Transverse colon (tissue), 4 donors: ENCODE measurements around the gene CYP2A7. TPM values are rescaled to one million over a fixed set of nuclear protein-coding genes. Genes with fewer than 3 reads are reported as not detected.
"Not testable (repeated sequence)": the region's sequence is repeated elsewhere in the genome, so short reads cannot be mapped to it uniquely, and the experiment has no call there.

Experiments
- DNase-seq: peaks from one replicate; pipeline ENCODE4 v3.0.0-alpha.2; 2019
- H3K27ac ChIP-seq, 4 donors: fragments of 200-600 bp; sonication (generic); 2 replicates each; pipeline ENCODE4 v1.5.1; 2016 to 2018; ENCODE audit warnings: inconsistent platforms in 4 of 4
- H3K27me3 ChIP-seq: fragments of 200-600 bp; sonication (generic); 2 replicates; pipeline ENCODE4 v1.5.1; 2017; ENCODE audit warnings: inconsistent platforms
- H3K36me3 ChIP-seq, 4 donors: fragments of 200-600 bp; sonication (generic); 2 replicates each; pipeline ENCODE4 v1.5.1; 2017 to 2019; ENCODE audit warnings: inconsistent platforms in 4 of 4
- H3K4me1 ChIP-seq, 4 donors: fragments of 200-600 bp; sonication (generic); 2 replicates each; pipeline ENCODE4 v1.5.1; 2017 to 2020; ENCODE audit warnings: inconsistent platforms in 4 of 4
- H3K4me3 ChIP-seq, 4 donors: fragments of 200-600 bp; sonication (generic); 1 replicate in 1 of 4; 2 replicates in 3 of 4; pipeline versions ENCODE4 v1.5.1 to v1.6.1; 2017 to 2019; ENCODE audit warnings: inconsistent platforms in 4 of 4
- H3K9me3 ChIP-seq, 2 donors: fragments of 200-600 bp; sonication (generic); 2 replicates each; pipeline ENCODE4 v1.5.1; 2017 to 2019; ENCODE audit warnings: inconsistent platforms in 2 of 2
- EP300 ChIP-seq: sonication (generic); formaldehyde crosslinking; IDR thresholded peaks from one replicate; pipeline ENCODE4 v1.6.1; 2017; ENCODE audit warnings: antibody characterized with exemption, low read depth
- POLR2A ChIP-seq: fragments of 450-650 bp; IDR thresholded peaks from one replicate; pipeline ENCODE4 v1.6.1; 2016; ENCODE audit warnings: antibody characterized with exemption, mild to moderate bottlenecking, moderate library complexity
- POLR2AphosphoS5 ChIP-seq, 3 donors: sonication (generic); formaldehyde crosslinking; IDR thresholded peaks; one replicate each; pipeline ENCODE4 v1.6.1; 2016; ENCODE audit warnings: antibody characterized with exemption in 3 of 3
- WGBS, 2 donors: methylation state at CpG; one replicate each; pipeline ENCODE4 v1.1.5; 2018; ENCODE audit warnings: low coverage in 1 of 2; 5-methylcytosine and 5-hydroxymethylcytosine counted together
- in situ Hi-C, 4 donors: fragments of 200-750 bp; cut with MboI; loops; one replicate each; pipeline versions ENCODE4 v1.15.0 to v1.15.1; 2017; ENCODE audit warnings: low sequenced_read_pairs in 3 of 4, low pct_ligation_motif_present in 1 of 4, low pct_unique_long_range_greater_than_20kb in 1 of 4
- intact Hi-C: fragments of 100-400 bp; cut with DNase I; formaldehyde crosslinking; loops from one replicate; pipeline ENCODE4 v1.15.1; 2023; ENCODE audit warnings: low total_unique reads
- total RNA-seq, 4 donors: library from RNA; depleted of rRNA; stranded (reverse); fragments of >200 nt; gene quantifications; one replicate each; pipeline ENCODE4 v1.1.0, GENCODE V29; 2016
- TF ChIP-seq, protein P1 (sequence below), 5 experiments: fragments of 200-600 bp in 3 of 5; fragments of 450-650 bp in 2 of 5; sonication (generic) in 3 of 5; IDR thresholded peaks; 1 replicate in 2 of 5; 2 replicates in 3 of 5; pipeline ENCODE4 v1.5.1; 2016 to 2017; ENCODE audit warnings: antibody characterized with exemption in 5 of 5, inconsistent platforms in 3 of 5, mild to moderate bottlenecking in 2 of 5, moderate library complexity in 1 of 5

The CYP2A7 gene
- total RNA-seq, 4 donors from 2014 or later, result not detected

DNA sequence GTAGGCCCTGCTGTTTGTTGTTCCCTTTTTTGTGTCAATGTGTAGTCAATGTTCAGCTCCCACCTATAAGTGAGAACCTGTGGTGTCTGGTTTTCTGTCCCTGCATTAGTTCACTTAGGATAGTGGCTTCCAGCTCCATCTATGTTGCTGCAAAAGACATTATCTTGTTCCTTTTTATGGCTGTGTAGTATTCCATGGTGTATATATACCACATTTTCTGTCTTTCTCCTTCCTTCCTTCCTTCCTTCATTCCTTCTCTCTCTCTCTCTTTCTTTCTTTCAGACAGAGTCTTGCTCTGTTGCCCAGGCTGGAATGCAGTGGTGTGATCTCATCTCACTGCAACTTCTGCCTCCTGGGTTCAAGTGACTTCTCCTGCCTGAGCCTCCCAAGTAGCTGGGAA is 52.8 kb downstream of the CYP2A7 start:
- Histone ChIP-seq H3K4me3 (no peak overlapping the region), H3K27ac (no peak overlapping the region), H3K4me1 (peaks cover 0 to 28% (median 12%) of the 10 kb centered on the region in 4 donors), H3K9me3 (no peaks in the 10 kb centered on the region), H3K36me3 (no peaks in the 10 kb centered on the region), H3K27me3 (no peaks in the 10 kb centered on the region)
- intact Hi-C loops, result no loop called here
- TF ChIP-seq POLR2A (no peak), EP300 (no peak), POLR2AphosphoS5 (IDR thresholded peaks at IDR 0.05) (no peak)
- TF ChIP-seq, protein P1, sequence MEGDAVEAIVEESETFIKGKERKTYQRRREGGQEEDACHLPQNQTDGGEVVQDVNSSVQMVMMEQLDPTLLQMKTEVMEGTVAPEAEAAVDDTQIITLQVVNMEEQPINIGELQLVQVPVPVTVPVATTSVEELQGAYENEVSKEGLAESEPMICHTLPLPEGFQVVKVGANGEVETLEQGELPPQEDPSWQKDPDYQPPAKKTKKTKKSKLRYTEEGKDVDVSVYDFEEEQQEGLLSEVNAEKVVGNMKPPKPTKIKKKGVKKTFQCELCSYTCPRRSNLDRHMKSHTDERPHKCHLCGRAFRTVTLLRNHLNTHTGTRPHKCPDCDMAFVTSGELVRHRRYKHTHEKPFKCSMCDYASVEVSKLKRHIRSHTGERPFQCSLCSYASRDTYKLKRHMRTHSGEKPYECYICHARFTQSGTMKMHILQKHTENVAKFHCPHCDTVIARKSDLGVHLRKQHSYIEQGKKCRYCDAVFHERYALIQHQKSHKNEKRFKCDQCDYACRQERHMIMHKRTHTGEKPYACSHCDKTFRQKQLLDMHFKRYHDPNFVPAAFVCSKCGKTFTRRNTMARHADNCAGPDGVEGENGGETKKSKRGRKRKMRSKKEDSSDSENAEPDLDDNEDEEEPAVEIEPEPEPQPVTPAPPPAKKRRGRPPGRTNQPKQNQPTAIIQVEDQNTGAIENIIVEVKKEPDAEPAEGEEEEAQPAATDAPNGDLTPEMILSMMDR (IDR thresholded peaks at IDR 0.05), result no peak
- no peak for DNase-seq
- in situ Hi-C loops, result loop anchor here in 1 of 4 donors (10.0 kb wide), 1 partner anchor 164 kb away; no protein-coding TSS in a partner anchor

- no peaks in the 10 kb centered on the region for H3K27me3 ChIP-seq
- no peaks in the 10 kb centered on the region for H3K36me3 ChIP-seq
- no peak for TF ChIP-seq EP300
- no peak for TF ChIP-seq POLR2A
- TF ChIP-seq, protein P1 (IDR thresholded peaks at IDR 0.05), result no peak
- no peak for TF ChIP-seq POLR2AphosphoS5 (IDR thresholded peaks at IDR 0.05)
- H3K4me3 ChIP-seq, result no peak overlapping the region
- DNase-seq, result no peak
- 91 to 96% methylated on average over 12 to 22 of the region's 22 CpGs for WGBS, 2 donors
- H3K27ac ChIP-seq, result no peak overlapping the region
- in situ Hi-C loops (loop anchor here in 1 of 4 donors (10.0 kb wide), 1 partner anchor 163 kb away; no protein-coding TSS in a partner anchor), intact Hi-C loops (no loop called here)
- H3K4me1 ChIP-seq, result peaks cover 0 to 30% (median 13%) of the 10 kb centered on the region in 4 donors
- H3K9me3 ChIP-seq, result no peaks in the 10 kb centered on the region
Measured at GRCh38 chr19:40827386-40828247, 54.4 kb downstream of the CYP2A7 start.

DNA sequence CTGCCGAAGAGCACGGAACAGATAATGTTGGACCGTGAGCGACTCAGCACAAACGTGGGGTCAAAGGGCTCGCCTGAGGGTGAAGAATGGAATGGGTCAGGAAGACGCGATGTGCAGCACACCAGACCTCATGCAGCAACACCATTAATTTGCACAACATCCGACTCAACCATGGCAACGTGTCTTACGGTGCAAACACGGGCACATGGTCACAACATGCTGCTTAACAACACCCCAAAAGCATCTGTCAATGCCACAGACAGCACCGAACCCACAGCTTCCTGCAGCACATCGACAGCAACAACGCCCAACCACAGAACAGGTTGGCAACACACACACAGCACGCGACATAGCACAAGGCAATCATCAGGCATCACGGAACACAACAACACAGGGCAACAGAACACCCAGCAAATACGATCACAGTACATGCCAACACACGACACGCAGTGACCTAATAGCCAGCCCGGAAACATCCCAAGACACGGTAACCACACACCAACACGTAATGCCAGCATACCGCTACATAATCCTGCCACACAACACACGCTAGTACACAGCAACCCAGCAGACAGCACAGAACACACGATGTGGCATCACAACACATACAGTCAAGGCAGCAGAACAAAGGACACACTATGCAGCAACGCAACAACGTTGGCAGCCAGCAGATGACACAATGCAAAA is 55.2 kb downstream of the CYP2A7 start:
- peaks cover 0 to 28% (median 12%) of the 10 kb centered on the region in 4 donors for H3K4me1 ChIP-seq
- H3K4me3 ChIP-seq, H3K27me3 ChIP-seq, DNase-seq, H3K36me3 ChIP-seq, H3K9me3 ChIP-seq, H3K27ac ChIP-seq, intact Hi-C loops: not testable (repeated sequence)
- in situ Hi-C loops, result loop anchor here in 1 of 4 donors (10.0 kb wide), 1 partner anchor 162 kb away; no protein-coding TSS in a partner anchor
- WGBS, 2 donors, result 64 to 92% methylated on average over 3 to 29 of the region's 29 CpGs

- 86 to 100% methylated on average over 1 to 10 of the region's 14 CpGs for WGBS, 2 donors
- in situ Hi-C loops, result loop anchor here in 1 of 4 donors (10.0 kb wide), 1 partner anchor 162 kb away; no protein-coding TSS in a partner anchor
- intact Hi-C loops, result not testable (repeated sequence)
Measured at GRCh38 chr19:40826312-40826698, 55.7 kb downstream of the CYP2A7 start.

DNA sequence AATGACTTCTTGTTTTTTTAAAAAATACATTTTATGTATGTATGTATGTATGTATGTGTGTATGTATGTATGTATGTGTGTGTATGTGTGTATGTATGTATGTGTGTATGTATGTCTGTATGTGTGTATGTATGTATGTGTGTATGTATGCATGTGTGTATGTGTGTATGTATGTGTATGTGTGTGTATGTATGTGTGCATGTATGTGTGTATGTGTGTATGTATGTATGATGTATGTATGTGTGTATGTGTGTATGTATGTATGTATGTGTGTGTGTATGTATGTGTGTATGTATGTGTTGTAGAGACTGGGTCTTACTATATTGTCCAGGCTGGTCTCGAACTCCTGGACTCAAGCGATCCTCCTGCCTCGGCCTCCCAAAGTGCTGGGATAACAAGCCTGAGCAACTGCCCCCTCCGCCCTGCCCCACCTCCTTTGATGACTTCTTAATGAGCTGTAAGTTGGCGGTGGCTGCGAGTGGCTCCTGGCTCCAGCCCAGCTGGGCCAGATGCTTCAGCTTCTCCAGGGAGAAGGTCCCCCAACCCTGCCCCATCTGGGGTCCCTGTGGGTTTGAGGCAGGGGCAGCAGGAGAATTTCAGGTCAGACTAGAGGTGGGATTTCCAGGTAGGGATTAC is 56.5 kb downstream of the CYP2A7 start:
- WGBS, 2 donors, result 85% methylated on average over 5 of the region's 6 CpGs; no CpG with 5 or more reads in 1 of the 2 donors
- in situ Hi-C loops, result loop anchor here in 1 of 4 donors (10.0 kb wide), 1 partner anchor 161 kb away; no protein-coding TSS in a partner anchor
- H3K4me3 ChIP-seq, intact Hi-C loops, DNase-seq, H3K9me3 ChIP-seq, H3K27me3 ChIP-seq, H3K36me3 ChIP-seq, H3K27ac ChIP-seq: not testable (repeated sequence)
- peaks cover 0 to 19% (median 8%) of the 10 kb centered on the region in 4 donors for H3K4me1 ChIP-seq

More at GRCh38 chr19:40826312-40826698, 55.7 kb downstream of the CYP2A7 start:
- H3K4me3 ChIP-seq, DNase-seq, H3K9me3 ChIP-seq, H3K27ac ChIP-seq, H3K27me3 ChIP-seq, H3K36me3 ChIP-seq: not testable (repeated sequence)
- peaks cover 0 to 22% (median 8%) of the 10 kb centered on the region in 4 donors for H3K4me1 ChIP-seq

Other genes starting within 250 kb of the CYP2A7 start
- gene NUMBL, start 191.6 kb downstream of the CYP2A7 start, total RNA-seq, result 10 to 100 TPM in 3 of 4 donors, 1 to 10 TPM in 1; 9.0 to 44.9 (median 20.4) TPM
- gene COQ8B, start 165.3 kb downstream of the CYP2A7 start, total RNA-seq, result 10 to 100 TPM; 15.3 to 41.2 (median 36.5) TPM
- 10 to 100 TPM; 14.7 to 56.1 (median 33.8) TPM for gene ITPKC, start 165.1 kb downstream of the CYP2A7 start, total RNA-seq
- gene ACTMAP, start 131.8 kb downstream of the CYP2A7 start, total RNA-seq, result 10 to 100 TPM in 2 of 4 donors, 1 to 10 TPM in 2; 8.3 to 29.1 (median 12.1) TPM
- 10 to 100 TPM; 45.1 to 85.3 (median 65.6) TPM for gene SNRPA, start 131.0 kb downstream of the CYP2A7 start, total RNA-seq
- 10 to 100 TPM in 1 of 4 donors, 1 to 10 TPM in 1, not detected in 2; 5.7 to 23.3 TPM for gene MIA, start 106.7 kb downstream of the CYP2A7 start, total RNA-seq
- 10 to 100 TPM; 25.9 to 84.2 (median 68.1) TPM for gene RAB4B, start 104.0 kb downstream of the CYP2A7 start, total RNA-seq
- 100 to 1,000 TPM; 102 to 123 (median 115) TPM for gene EGLN2, start 83.0 kb downstream of the CYP2A7 start, total RNA-seq
- gene CYP2A6, start 31.8 kb downstream of the CYP2A7 start, total RNA-seq, result not detected
- gene CYP2B6, start 109.1 kb upstream of the CYP2A7 start, total RNA-seq, result 1 to 10 TPM; 1.4 to 9.7 (median 5.5) TPM
- gene CYP2A13, start 206.2 kb upstream of the CYP2A7 start, total RNA-seq, result not detected
- gene CYP2F1, start 232.2 kb upstream of the CYP2A7 start, total RNA-seq, result not detected